Activated CD4-positive, alpha-beta memory T cell treated with anti-CD3 and anti-CD28 coated beads, Interleukin-2, amount 10 ng/mL, durations not matched to agents 7 days and 5 days (primary cell): ENCODE results near the gene ZNF502. TPM values are rescaled to one million over a fixed set of nuclear protein-coding genes. Genes with fewer than 3 reads are reported as not detected.
A peak's percentile ranks its signal among the peaks of the same experiment; 100 is the strongest.
"Not testable (repeated sequence)": the region's sequence is repeated elsewhere in the genome, so short reads cannot be mapped to it uniquely, and the experiment has no call there.

Experiments used
- CTCF ChIA-PET: fragments of 350-600 bp; sonication (Branson Sonifier 250); formaldehyde crosslinking; loops from one replicate; lab custom pipeline; 2021; ENCODE audit warnings: antibody characterized with exemption, inconsistent platforms; lab: Charles Lee
- POLR2A ChIA-PET: fragments of 350-600 bp; sonication (Branson Sonifier 250); formaldehyde crosslinking; loops from one replicate; lab custom pipeline; 2021; ENCODE audit warnings: antibody characterized with exemption; lab: Charles Lee
- DNase-seq: peaks from one replicate; pipeline ENCODE4 v3.0.0-alpha.2; 2020
- H3K27ac Mint-ChIP-seq: one replicate; pipeline ENCODE4 v1.8.0; 2021; ENCODE audit warnings: mild to moderate bottlenecking, mixed read lengths
- H3K27me3 Mint-ChIP-seq: one replicate; pipeline ENCODE4 v1.8.0; 2021; ENCODE audit warnings: mixed read lengths
- H3K36me3 Mint-ChIP-seq: one replicate; pipeline ENCODE4 v1.8.0; 2021; ENCODE audit warnings: low read depth, mixed read lengths
- H3K4me1 Mint-ChIP-seq: one replicate; pipeline ENCODE4 v1.8.0; 2021; ENCODE audit warnings: mixed read lengths
- H3K4me3 Mint-ChIP-seq: one replicate; pipeline ENCODE4 v1.8.0; 2021; ENCODE audit warnings: mild to moderate bottlenecking, mixed read lengths
- H3K9me3 Mint-ChIP-seq: one replicate; pipeline ENCODE4 v1.8.0; 2021; ENCODE audit warnings: mixed read lengths
- total RNA-seq, 2 experiments: library from RNA; stranded (reverse); gene quantifications; one replicate each; pipeline ENCODE4 v1.2.3, GENCODE V29; 2021

The ZNF502 gene
- total RNA-seq = under 1 TPM; 0.86 to 0.95 TPM

- H3K36me3 Mint-ChIP-seq = peaks cover 18% of the 10 kb centered on the region
- H3K27ac Mint-ChIP-seq = no peak within 1 kb of the TSS
- peak within 1 kb of the TSS; percentile 71 for H3K4me3 Mint-ChIP-seq
- DNase-seq = peak; percentile 37
- peaks cover 49% of the 10 kb centered on the region for H3K9me3 Mint-ChIP-seq
- H3K4me1 Mint-ChIP-seq = peaks cover 9% of the 10 kb centered on the region
- CTCF ChIA-PET = no interaction called here
- POLR2A ChIA-PET = interaction anchor here (0.7 to 2.0 kb wide), 4 partner anchors 17 to 87 kb away, joined by 3 to 12 read pairs (median 4); partner anchors contain the start of genes KIAA1143, KIF15 and ZNF501
- no peaks in the 10 kb centered on the region for H3K27me3 Mint-ChIP-seq
Measured at GRCh38 chr3:44712455-44713075, at the start of gene ZNF502. Gene ZNF502 (plus strand): TSS chr3:44712660. CDS start chr3:44720262, 7,602 bp downstream.

- H3K36me3 Mint-ChIP-seq = peaks cover 17% of the 10 kb centered on the region
- H3K27ac Mint-ChIP-seq = no peak overlapping the region
- no peaks in the 10 kb centered on the region for H3K27me3 Mint-ChIP-seq
- no peaks in the 10 kb centered on the region for H3K4me1 Mint-ChIP-seq
- CTCF ChIA-PET = no interaction called here
- H3K4me3 Mint-ChIP-seq = no peak overlapping the region
- DNase-seq = no peak
- POLR2A ChIA-PET = no interaction called here
- peaks cover 29% of the 10 kb centered on the region for H3K9me3 Mint-ChIP-seq
Measured at GRCh38 chr3:44665173-44665572, 47.3 kb upstream of the ZNF502 start.

DNA sequence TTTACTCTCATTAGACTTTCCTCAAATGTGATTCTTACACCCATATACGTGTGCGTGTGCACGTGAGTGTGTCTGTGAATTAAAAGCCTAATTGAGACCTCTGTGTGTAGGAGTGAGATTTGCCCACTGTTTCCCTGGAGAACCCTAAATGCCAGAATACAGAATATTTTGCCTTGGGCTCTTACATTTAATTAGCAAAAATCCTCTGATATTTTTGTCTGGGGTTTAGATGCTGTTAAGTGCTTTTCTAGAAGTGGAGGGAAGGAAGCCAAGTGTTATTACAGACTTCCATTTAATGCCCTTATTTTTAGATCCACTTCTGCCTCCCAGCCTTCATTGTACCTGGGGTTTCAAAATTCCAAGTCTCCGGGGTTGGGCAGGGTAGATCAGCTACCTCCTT lies 46.1 kb upstream of the ZNF502 start:
- no peak overlapping the region for H3K4me3 Mint-ChIP-seq
- H3K36me3 Mint-ChIP-seq = peaks cover 8% of the 10 kb centered on the region
- H3K27ac Mint-ChIP-seq = no peak overlapping the region
- ChIA-PET POLR2A (interaction anchor here (0.6 kb wide), 1 partner anchor 21 kb away, joined by 3 read pairs; no protein-coding TSS in a partner anchor), CTCF (no interaction called here)
- H3K4me1 Mint-ChIP-seq = no peaks in the 10 kb centered on the region
- DNase-seq = no peak
- peaks cover 23% of the 10 kb centered on the region for H3K9me3 Mint-ChIP-seq
- H3K27me3 Mint-ChIP-seq = no peaks in the 10 kb centered on the region

- POLR2A ChIA-PET = no interaction called here
- Mint-ChIP-seq H3K36me3 (no peaks in the 10 kb centered on the region), H3K9me3 (peaks cover 24% of the 10 kb centered on the region), H3K27ac (no peak overlapping the region), H3K27me3 (no peaks in the 10 kb centered on the region), H3K4me1 (no peaks in the 10 kb centered on the region), H3K4me3 (no peak overlapping the region)
- DNase-seq = no peak
- CTCF ChIA-PET = no interaction called here
Measured at GRCh38 chr3:44669760-44670159, 42.7 kb upstream of the ZNF502 start.

DNA sequence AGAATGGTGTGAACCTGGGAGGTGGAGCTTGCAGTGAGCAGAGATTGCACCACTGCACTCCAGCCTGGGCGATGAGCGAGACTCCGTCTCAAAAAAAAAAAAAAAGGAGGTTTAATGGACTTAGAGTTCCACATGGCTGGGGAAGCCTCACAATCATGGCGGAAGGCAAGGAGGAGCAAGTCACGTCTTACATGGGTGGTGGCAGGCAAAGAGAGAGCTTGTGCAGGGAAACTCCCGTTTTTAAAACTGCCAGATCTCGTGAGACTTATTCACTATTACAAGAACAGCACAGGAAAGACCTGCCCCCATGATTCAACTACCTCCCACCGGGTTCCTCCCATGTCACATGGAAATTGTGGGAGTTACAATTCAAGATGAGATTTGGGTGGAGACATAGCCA lies 39.0 kb upstream of the ZNF502 start:
- H3K27me3 Mint-ChIP-seq, POLR2A ChIA-PET, DNase-seq, H3K4me1 Mint-ChIP-seq, H3K4me3 Mint-ChIP-seq, H3K27ac Mint-ChIP-seq, H3K36me3 Mint-ChIP-seq, CTCF ChIA-PET: not testable (repeated sequence)
- H3K9me3 Mint-ChIP-seq = peaks cover 19% of the 10 kb centered on the region

DNA sequence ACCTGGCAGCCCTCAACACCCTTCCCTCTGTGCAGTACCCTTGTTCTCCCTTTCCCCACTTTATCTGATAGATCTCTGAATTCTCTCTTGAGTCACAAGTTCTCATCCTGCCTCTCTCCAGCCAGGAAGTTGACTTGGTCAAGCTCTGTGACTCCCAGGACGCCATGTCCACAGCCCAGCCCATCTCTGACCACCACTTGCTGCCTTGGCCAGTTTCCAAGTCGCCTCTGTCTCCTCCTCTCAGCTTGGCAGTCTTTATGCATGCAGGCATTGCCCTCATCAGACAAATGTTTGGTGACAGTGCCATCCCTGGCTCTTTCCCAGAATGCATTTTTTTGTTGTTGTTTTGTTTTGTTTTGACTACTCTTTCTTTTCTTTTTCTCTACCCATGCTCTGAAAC lies 38.2 kb upstream of the ZNF502 start:
- Mint-ChIP-seq H3K27me3 (no peaks in the 10 kb centered on the region), H3K27ac (no peak overlapping the region)
- CTCF ChIA-PET = interaction anchor here (0.5 kb wide), 1 partner anchor 52 kb away, joined by 4 read pairs; no protein-coding TSS in a partner anchor

DNA sequence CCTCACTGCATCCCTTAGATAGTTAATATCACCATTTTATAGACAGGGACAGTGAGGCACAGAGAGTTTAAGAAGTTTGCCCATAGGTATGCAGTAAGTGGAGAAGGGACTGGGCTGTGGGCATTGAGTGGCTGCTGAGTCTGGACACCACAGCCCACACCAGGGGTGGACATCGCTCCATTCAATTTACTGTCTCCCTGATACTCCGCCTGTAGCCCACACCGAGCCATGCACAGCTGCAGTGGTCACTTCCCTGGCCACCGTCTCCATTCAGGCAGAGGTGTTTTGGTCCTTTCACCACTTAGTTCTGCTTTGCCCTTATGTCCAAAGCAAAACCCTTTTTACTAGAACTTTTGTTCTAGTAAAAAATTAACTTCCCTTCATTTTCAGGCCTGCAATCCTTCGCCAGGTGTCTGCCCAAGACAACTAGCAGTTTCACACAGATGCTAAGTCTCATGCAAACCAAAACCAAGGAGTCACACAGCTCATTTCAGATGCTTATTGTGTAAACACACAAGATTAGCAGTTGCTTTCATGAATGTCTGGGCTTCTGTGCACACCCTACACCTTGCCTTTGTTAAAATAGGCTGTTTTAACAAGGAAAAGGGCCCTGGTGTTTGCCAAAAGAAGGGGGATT lies 33.9 kb upstream of the ZNF502 start:
- Mint-ChIP-seq H3K9me3 (peaks cover 26% of the 10 kb centered on the region), H3K4me1 (no peaks in the 10 kb centered on the region), H3K27me3 (no peaks in the 10 kb centered on the region), H3K27ac (no peak overlapping the region), H3K36me3 (no peaks in the 10 kb centered on the region), H3K4me3 (no peak overlapping the region)
- ChIA-PET POLR2A (no interaction called here), CTCF (no interaction called here)
- no peak for DNase-seq

More for the DNA sequence above, 38.2 kb upstream of the ZNF502 start:
- no peak for DNase-seq
- Mint-ChIP-seq H3K9me3 (peaks cover 20% of the 10 kb centered on the region), H3K4me1 (no peaks in the 10 kb centered on the region), H3K4me3 (no peak overlapping the region), H3K36me3 (no peaks in the 10 kb centered on the region)
- POLR2A ChIA-PET = no interaction called here

- CTCF ChIA-PET = interaction anchor here (0.7 kb wide), 1 partner anchor 36 kb away, joined by 4 read pairs; no protein-coding TSS in a partner anchor
Measured at GRCh38 chr3:44680921-44681455, 31.5 kb upstream of the ZNF502 start.

GRCh38 chr3:44682182-44682896 lies 30.1 kb upstream of the ZNF502 start:
- no peak overlapping the region for H3K4me3 Mint-ChIP-seq
- DNase-seq = no peak
- peaks cover 17% of the 10 kb centered on the region for H3K36me3 Mint-ChIP-seq
- peaks cover 6% of the 10 kb centered on the region for H3K4me1 Mint-ChIP-seq
- H3K9me3 Mint-ChIP-seq = peaks cover 35% of the 10 kb centered on the region
- POLR2A ChIA-PET = no interaction called here
- CTCF ChIA-PET = no interaction called here
- H3K27ac Mint-ChIP-seq = no peak overlapping the region
- peaks cover 11% of the 10 kb centered on the region for H3K27me3 Mint-ChIP-seq

More at GRCh38 chr3:44680921-44681455, 31.5 kb upstream of the ZNF502 start:
- peaks cover 10% of the 10 kb centered on the region for H3K36me3 Mint-ChIP-seq
- H3K27me3 Mint-ChIP-seq = peaks cover 11% of the 10 kb centered on the region
- H3K27ac Mint-ChIP-seq = no peak overlapping the region
- peaks cover 6% of the 10 kb centered on the region for H3K4me1 Mint-ChIP-seq
- POLR2A ChIA-PET = no interaction called here
- no peak for DNase-seq
- H3K9me3 Mint-ChIP-seq = peaks cover 30% of the 10 kb centered on the region
- H3K4me3 Mint-ChIP-seq = no peak overlapping the region

GRCh38 chr3:44685128-44685800 lies 27.2 kb upstream of the ZNF502 start:
- Mint-ChIP-seq H3K4me3 (peak overlapping the region; percentile 52), H3K9me3 (peaks cover 42% of the 10 kb centered on the region), H3K36me3 (peaks cover 17% of the 10 kb centered on the region), H3K4me1 (peaks cover 6% of the 10 kb centered on the region), H3K27ac (no peak overlapping the region), H3K27me3 (peaks cover 11% of the 10 kb centered on the region)
- CTCF ChIA-PET = no interaction called here
- peak; percentile 32 for DNase-seq
- POLR2A ChIA-PET = no interaction called here

DNA sequence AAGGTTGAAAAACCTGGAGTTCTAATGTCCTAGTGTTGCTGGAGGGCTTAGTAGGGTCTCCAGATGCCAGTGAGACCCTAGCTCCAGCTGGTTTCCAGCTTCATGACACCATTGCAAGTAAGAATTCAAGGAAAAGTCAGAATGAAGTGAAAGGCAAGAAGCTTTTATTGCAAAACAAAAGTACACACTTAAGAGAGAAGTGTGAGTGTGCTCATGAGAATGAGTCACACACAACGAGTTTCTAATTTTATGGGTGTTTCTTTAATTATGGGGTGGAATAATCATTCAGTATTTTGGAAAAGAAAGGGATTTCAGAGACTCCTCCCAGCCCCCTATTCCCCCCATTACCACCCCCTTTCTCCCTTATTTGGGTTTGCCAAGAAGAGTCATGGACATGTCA lies 24.6 kb upstream of the ZNF502 start:
- no peak for DNase-seq
- POLR2A ChIA-PET = no interaction called here
- Mint-ChIP-seq H3K9me3 (peaks cover 44% of the 10 kb centered on the region), H3K36me3 (peaks cover 17% of the 10 kb centered on the region), H3K27me3 (peaks cover 11% of the 10 kb centered on the region), H3K27ac (no peak overlapping the region), H3K4me3 (no peak overlapping the region), H3K4me1 (peaks cover 6% of the 10 kb centered on the region)
- CTCF ChIA-PET = no interaction called here

DNA sequence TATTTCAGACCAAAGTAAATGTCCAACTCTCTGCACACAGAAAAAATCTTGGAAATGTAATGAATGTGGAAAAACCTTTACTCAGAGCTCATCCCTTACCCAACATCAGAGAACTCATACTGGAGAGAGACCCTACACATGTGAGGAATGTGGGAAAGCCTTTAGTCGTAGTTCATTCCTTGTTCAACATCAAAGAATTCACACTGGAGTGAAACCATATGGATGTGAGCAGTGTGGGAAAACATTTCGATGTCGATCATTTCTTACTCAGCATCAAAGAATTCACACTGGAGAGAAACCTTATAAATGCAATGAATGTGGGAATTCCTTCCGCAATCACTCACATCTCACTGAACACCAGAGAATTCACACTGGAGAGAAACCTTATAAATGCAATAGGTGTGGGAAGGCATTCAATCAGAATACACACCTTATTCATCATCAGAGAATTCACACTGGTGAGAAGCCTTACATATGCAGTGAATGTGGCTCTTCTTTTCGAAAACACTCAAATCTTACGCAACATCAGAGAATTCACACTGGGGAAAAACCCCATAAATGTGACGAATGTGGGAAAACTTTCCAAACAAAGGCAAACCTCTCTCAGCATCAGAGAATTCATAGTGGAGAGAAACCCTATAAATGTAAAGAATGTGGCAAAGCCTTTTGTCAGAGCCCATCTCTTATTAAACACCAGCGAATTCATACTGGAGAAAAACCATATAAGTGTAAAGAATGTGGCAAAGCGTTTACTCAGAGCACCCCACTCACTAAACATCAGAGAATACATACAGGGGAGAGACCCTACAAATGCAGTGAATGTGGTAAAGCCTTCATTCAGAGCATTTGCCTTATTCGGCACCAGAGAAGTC lies 9.0 kb downstream of the ZNF502 start:
- no peak overlapping the region for H3K27ac Mint-ChIP-seq
- POLR2A ChIA-PET = no interaction called here
- CTCF ChIA-PET = no interaction called here
- peaks cover 67% of the 10 kb centered on the region for H3K9me3 Mint-ChIP-seq
- H3K4me3 Mint-ChIP-seq = no peak overlapping the region
- no peaks in the 10 kb centered on the region for H3K27me3 Mint-ChIP-seq
- no peak for DNase-seq
- peaks cover 25% of the 10 kb centered on the region for H3K36me3 Mint-ChIP-seq
- no peaks in the 10 kb centered on the region for H3K4me1 Mint-ChIP-seq
